GM12878 (cell line): ENCODE results near the gene GP5. TPM values are rescaled to one million over a fixed set of nuclear protein-coding genes. Genes with fewer than 3 reads are reported as not detected.

Experiments
- ATAC-seq: fragments of 200-7000 bp; cut with Tn5 transposase; 3 replicates; pipeline ENCODE4 v1.9.1; 2020; ENCODE audit warnings: mild to moderate bottlenecking, moderate library complexity
- BruUV-seq: library from RNA; stranded (reverse); fragments of 400-500 nt; replicated peaks from 2 replicates; lab custom pipeline; 2021; lab: Mats Ljungman, UMichigan
- CTCF ChIA-PET: fragments of 300-600 bp; sonication (Branson Sonifier 250); formaldehyde crosslinking; extraction: SDS; loops from one replicate; lab custom pipeline; 2021; ENCODE audit warnings: inconsistent platforms; lab: Yijun Ruan, JAX
- POLR2A ChIA-PET: fragments of 350-600 bp; formaldehyde crosslinking; extraction: SDS; loops from one replicate; lab custom pipeline; 2021; ENCODE audit warnings: inconsistent platforms; lab: Charles Lee
- RAD21 ChIA-PET: fragments of 300-600 bp; sonication (Branson Sonifier 250); formaldehyde crosslinking; loops from one replicate; lab custom pipeline; 2023; ENCODE audit warnings: antibody characterized with exemption; ENCODE audit not compliant: unreplicated experiment; lab: Charles Lee
- SMC1A ChIA-PET: fragments of 300-600 bp; sonication (Branson Sonifier 250); formaldehyde crosslinking; loops from one replicate; lab custom pipeline; 2023; ENCODE audit not compliant: unreplicated experiment, uncharacterized antibody; lab: Charles Lee
- DNase-seq: peaks from one replicate; pipeline ENCODE4 v3.0.0-alpha.2; 2011; ENCODE audit warnings: low read depth, low spot score
- FAIRE-seq: peaks from 3 replicates; lab custom pipeline; 2011; peaks lifted over from hg19 to GRCh38; lab: Jason Lieb, UNC
- H2AFZ ChIP-seq: 2 replicates; pipeline ENCODE4 v1.6.0; 2011; ENCODE audit warnings: low read depth, low read length, control low read depth; ENCODE audit not compliant: control insufficient read depth
- H3K27ac ChIP-seq: 2 replicates; pipeline ENCODE4 v1.5.1; 2011; ENCODE audit warnings: control low read depth; ENCODE audit not compliant: control insufficient read depth, insufficient read depth
- H3K27me3 ChIP-seq, 2 experiments: replicated peaks in 1 of 2; 2 replicates each; pipeline versions ENCODE4 v1.6.0 to v1.6.1; 2011; ENCODE audit warnings: low read length in 1 of 2; ENCODE audit not compliant: control insufficient read depth in 2 of 2, insufficient read depth in 2 of 2
- H3K36me3 ChIP-seq, 2 experiments: 2 replicates each; pipeline ENCODE4 v1.5.1; 2011; ENCODE audit warnings: low read length in 1 of 2; ENCODE audit not compliant: control insufficient read depth in 2 of 2, insufficient read depth in 2 of 2
- H3K4me1 ChIP-seq: 2 replicates; pipeline ENCODE4 v1.6.1; 2011; ENCODE audit warnings: mild to moderate bottlenecking, low read length, moderate library complexity, mixed read lengths; ENCODE audit not compliant: control insufficient read depth, insufficient read depth
- H3K4me2 ChIP-seq: 2 replicates; pipeline ENCODE4 v1.6.0; 2011; ENCODE audit warnings: control low read depth; ENCODE audit not compliant: control insufficient read depth, insufficient read depth
- H3K4me3 ChIP-seq: fragments of 200-600 bp; sonication (generic); 2 replicates; pipeline ENCODE4 v1.5.1; 2016
- H3K79me2 ChIP-seq: 2 replicates; pipeline ENCODE4 v1.6.0; 2011; ENCODE audit warnings: low read length; ENCODE audit not compliant: control insufficient read depth, insufficient read depth
- H3K9ac ChIP-seq: 2 replicates; pipeline ENCODE4 v1.8.0; 2011; ENCODE audit warnings: low read length, control low read depth, mixed read lengths; ENCODE audit not compliant: control insufficient read depth, insufficient read depth
- H3K9me3 ChIP-seq: replicated peaks from 3 replicates; pipeline ENCODE4 v1.5.1; 2011; ENCODE audit warnings: mild to moderate bottlenecking, low read length; ENCODE audit not compliant: control insufficient read depth, insufficient read depth
- H4K20me1 ChIP-seq: 2 replicates; pipeline ENCODE4 v1.6.0; 2011; ENCODE audit not compliant: control insufficient read depth, insufficient read depth
- CTCF ChIP-seq, 3 experiments: IDR thresholded peaks in 2 of 3; conservative IDR thresholded peaks in 1 of 3; 2 replicates each; pipeline ENCODE4 v1.5.1; 2011; ENCODE audit warnings: low read depth in 3 of 3, low read length in 3 of 3, mild to moderate bottlenecking in 3 of 3, control low read depth in 2 of 3, moderate library complexity in 2 of 3, inconsistent platforms in 1 of 3, mixed read lengths in 1 of 3; ENCODE audit not compliant: control insufficient read depth in 2 of 3, insufficient read depth in 1 of 3; ENCODE audit errors: extremely low read depth in 1 of 3
- EED ChIP-seq: sonication (generic); IDR thresholded peaks from 2 replicates; pipeline ENCODE4 v1.6.1; 2016; ENCODE audit warnings: antibody characterized with exemption, low read depth
- KLF5 ChIP-seq: fragments of 450-650 bp; IDR thresholded peaks from 2 replicates; pipeline ENCODE4 v1.6.1; 2014; ENCODE audit warnings: mild to moderate bottlenecking; ENCODE audit not compliant: partially characterized antibody
- MAX ChIP-seq: IDR thresholded peaks from 2 replicates; pipeline ENCODE4 v1.6.1; 2012; ENCODE audit warnings: low read depth, low read length, improper control_type of control experiment
- MTA2 ChIP-seq: fragments of 450-650 bp; IDR thresholded peaks from 2 replicates; pipeline ENCODE4 v1.6.1; 2016; ENCODE audit warnings: low read depth, mild to moderate bottlenecking, moderate library complexity
- NFYA ChIP-seq: IDR thresholded peaks from 2 replicates; pipeline ENCODE4 v1.6.1; 2011; ENCODE audit warnings: low read depth, mild to moderate bottlenecking, low read length, improper control_type of control experiment, borderline replicate concordance
- NR2F1 ChIP-seq: fragments of 450-650 bp; conservative IDR thresholded peaks from 2 replicates; pipeline ENCODE4 v1.6.1; 2017; ENCODE audit warnings: mild to moderate bottlenecking
- PAX5 ChIP-seq: IDR thresholded peaks from 2 replicates; pipeline ENCODE4 v1.6.1; 2011; ENCODE audit warnings: low read depth, low read length, borderline replicate concordance
- SMAD1 ChIP-seq: fragments of 450-650 bp; IDR thresholded peaks from 2 replicates; pipeline ENCODE4 v1.6.1; 2018; ENCODE audit warnings: mild to moderate bottlenecking, low read depth; ENCODE audit not compliant: partially characterized antibody
- SMC3 ChIP-seq: IDR thresholded peaks from 2 replicates; pipeline ENCODE4 v1.6.1; 2011; ENCODE audit warnings: low read length, improper control_type of control experiment, borderline replicate concordance
- SUPT20H ChIP-seq: IDR thresholded peaks from 2 replicates; pipeline ENCODE4 v1.6.1; 2011; ENCODE audit warnings: low read depth, mild to moderate bottlenecking, low read length, moderate library complexity, borderline replicate concordance; ENCODE audit not compliant: control insufficient read depth
- USF1 ChIP-seq: IDR thresholded peaks from 2 replicates; pipeline ENCODE4 v1.6.1; 2011; ENCODE audit warnings: borderline replicate concordance, low read depth, mild to moderate bottlenecking, moderate library complexity, mixed read lengths, low read length; ENCODE audit not compliant: insufficient read depth; ENCODE audit errors: extremely low read length
- ZNF217 ChIP-seq: fragments of 450-650 bp; IDR thresholded peaks from 2 replicates; pipeline ENCODE4 v1.6.1; 2017; ENCODE audit warnings: antibody characterized with exemption, mild to moderate bottlenecking
- WGBS: methylation state at CpG from one replicate; pipeline ENCODE4 v1.1.6; 2016; ENCODE audit warnings: low lambda C conversion rate; ENCODE audit not compliant: insufficient replicate concordance, insufficient coverage; ENCODE audit errors: missing lambda C conversion rate; 5-methylcytosine and 5-hydroxymethylcytosine counted together
- in situ Hi-C: fragments of 300-500 bp; cut with MboI; formaldehyde crosslinking; loops from 9 replicates; pipeline ENCODE4 v1.14.3; 2018; ENCODE audit warnings: mixed read lengths
- intact Hi-C: fragments of 100-400 bp; cut with micrococcal nuclease; formaldehyde crosslinking; loops from one replicate; pipeline ENCODE4 v1.14.2; 2022; ENCODE audit not compliant: unreplicated experiment
- polyA plus RNA-seq, 11 experiments: library from polyadenylated mRNA; depleted of rRNA in 4 of 11; unstranded in 6 of 11; stranded (reverse) in 5 of 11; fragments of >200 nt; fragmentation: Nextera tagmentation in 4 of 11; fragmentation: Illumina TruSeq in 1 of 11; extraction: Ambion mirVana in 4 of 11; extraction: Trizol in 1 of 11; gene quantifications; 1 replicate in 1 of 11; 2 replicates in 10 of 11; pipeline versions ENCODE4 v1.2.1 to v1.2.3, GENCODE V29; 2011 to 2016; ENCODE audit warnings: inconsistent platforms in 2 of 11, missing spikeins in 2 of 11, low read depth in 1 of 11
- total RNA-seq, 4 experiments: library from RNA; depleted of rRNA in 3 of 4; stranded (reverse); fragments of >200 nt in 3 of 4; fragmentation: Illumina TruSeq in 1 of 4; extraction: Trizol in 1 of 4; gene quantifications; 2 replicates each; pipeline versions ENCODE4 v1.2.1 to v1.2.3, GENCODE V29; 2013 to 2021

The GP5 gene
- total and polyA plus RNA-seq, 10 of the 15 experiments (the other 5 are each of a cell fraction or from before 2014, with no cell fraction given) = not detected

- no peak overlapping the region for H3K4me3 ChIP-seq
- no peaks in the 10 kb centered on the region for H3K36me3 ChIP-seq
- peaks cover 8 to 14% of the 10 kb centered on the region in 2 experiments; a peak in 3 of 4 replicates for H3K27me3 ChIP-seq
- in situ Hi-C loops = no loop called here
- H3K9ac ChIP-seq = no peak overlapping the region
- intact Hi-C loops = no loop called here
- H3K27ac ChIP-seq = no peak overlapping the region
- TF ChIP-seq SUPT20H = no peak
- no peak for TF ChIP-seq USF1
- no peak for TF ChIP-seq EED
- TF ChIP-seq KLF5 = no peak
- no peak for TF ChIP-seq PAX5
- ChIA-PET RAD21 (no interaction called here), POLR2A (no interaction called here), SMC1A (no interaction called here), CTCF (no interaction called here)
- WGBS = 32% methylated on average over 20 of the region's 20 CpGs
- H4K20me1 ChIP-seq = no peaks in the 10 kb centered on the region
- H3K4me2 ChIP-seq = no peak overlapping the region
- H3K4me1 ChIP-seq = no peaks in the 10 kb centered on the region
- no peak for FAIRE-seq
- H3K9me3 ChIP-seq = no peaks in the 10 kb centered on the region
- no peak for ATAC-seq
- no peak for DNase-seq
- no peaks in the 10 kb centered on the region for H3K79me2 ChIP-seq
- H2AFZ ChIP-seq = no peak overlapping the region
- BruUV-seq = no TSS peak
These were observed 34.2 kb downstream of the GP5 start for GRCh38 chr3:194364652-194365434.

- Histone ChIP-seq H3K27me3 (peaks cover 7 to 14% of the 10 kb centered on the region in 2 experiments; a peak in 3 of 4 replicates), H2AFZ (no peak overlapping the region), H3K79me2 (no peaks in the 10 kb centered on the region), H3K9ac (no peak overlapping the region), H3K27ac (no peak overlapping the region), H3K4me1 (no peaks in the 10 kb centered on the region), H3K9me3 (no peaks in the 10 kb centered on the region), H4K20me1 (no peaks in the 10 kb centered on the region), H3K4me3 (no peak overlapping the region), H3K36me3 (no peaks in the 10 kb centered on the region), H3K4me2 (no peak overlapping the region)
- 1% methylated on average over 3 of the region's 3 CpGs for WGBS
- ATAC-seq (no peak), DNase-seq (no peak), FAIRE-seq (no peak)
- CTCF ChIA-PET = no interaction called here
- SMC1A ChIA-PET = interaction anchor here (0.8 kb wide), 1 partner anchor 42 kb away, joined by 3 read pairs; no protein-coding TSS in a partner anchor
- in situ Hi-C loops (no loop called here), intact Hi-C loops (no loop called here)
- POLR2A ChIA-PET = no interaction called here
- RAD21 ChIA-PET = no interaction called here
- BruUV-seq = no TSS peak
- TF ChIP-seq CTCF (IDR thresholded peaks at IDR 0.05 in 2 of 3, conservative IDR thresholded peaks at IDR 0.05 in 1 of 3; ENCODE audit: control insufficient read depth in 2 of 3, extremely low read depth in 1 of 3, insufficient read depth in 1 of 3, low read depth in 3 of 3, low read length in 3 of 3) = no peak
- no peak for TF ChIP-seq ZNF217
- TF ChIP-seq NR2F1 = no peak
- no peak for TF ChIP-seq MTA2
- no peak for TF ChIP-seq NFYA
- TF ChIP-seq MAX = no peak
- TF ChIP-seq SMAD1 = no peak
- TF ChIP-seq SMC3 = no peak
- TF ChIP-seq EED = no peak
These were observed 34.8 kb downstream of the GP5 start for GRCh38 chr3:194364314-194364651.
